ENCODE measurements around the gene THPO. TPM values are rescaled to one million over a fixed set of nuclear protein-coding genes. Genes with fewer than 3 reads are reported as not detected.

THPO gene
- total RNA-seq, 2 donors from 2014 or later: 0.17 TPM; not detected in 1

DNA sequence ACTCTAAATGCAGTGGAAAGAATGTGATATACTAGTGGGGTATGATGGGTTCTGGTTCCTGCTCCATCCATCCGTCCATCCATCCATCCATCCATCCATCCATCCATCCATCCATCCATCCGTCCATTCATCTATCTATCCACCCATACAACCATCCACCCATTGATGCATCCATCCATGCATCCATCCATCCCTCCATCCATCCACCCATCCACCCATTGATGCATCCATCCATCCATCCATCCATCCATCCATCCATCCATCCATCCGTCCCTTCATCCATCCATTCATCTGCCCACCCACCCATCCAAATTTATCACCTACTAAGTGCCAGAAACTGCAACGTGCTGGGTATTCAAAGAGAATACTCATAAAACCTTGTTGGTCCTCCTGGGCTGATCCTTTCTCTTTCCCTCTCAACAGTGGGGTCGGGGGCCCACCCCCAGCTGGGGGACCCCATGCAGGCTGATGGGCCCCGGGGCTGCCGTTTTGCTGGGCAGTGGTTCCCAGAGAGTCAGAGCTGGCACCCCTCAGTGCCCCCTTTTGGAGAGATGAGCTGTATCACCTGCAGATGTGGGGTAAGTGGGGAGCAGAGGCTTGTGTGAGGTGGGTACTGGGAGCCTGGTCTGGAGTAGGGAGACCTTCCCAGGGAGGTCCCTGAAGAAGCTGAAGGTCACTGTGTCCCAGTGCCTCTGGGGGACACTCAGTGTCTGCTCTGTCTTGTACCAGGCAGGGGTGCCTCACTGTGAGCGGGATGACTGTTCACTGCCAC, 10.3 kb upstream of the THPO start:
- Histone ChIP-seq H3K27ac (no peak overlapping the region), H3K27me3 (no peaks in the 10 kb centered on the region), H3K9me3 (no peaks in the 10 kb centered on the region), H3K4me1 (no peaks in the 10 kb centered on the region), H3K9ac (ENCODE audit: low read depth in 2 of 2, low read length in 2 of 2) (no peak overlapping the region), H3K4me3 (no peak overlapping the region), H3K36me3 (no peaks in the 10 kb centered on the region)
- intact Hi-C loops (cut with DNase I): no loop called here
- TF ChIP-seq, protein P1, sequence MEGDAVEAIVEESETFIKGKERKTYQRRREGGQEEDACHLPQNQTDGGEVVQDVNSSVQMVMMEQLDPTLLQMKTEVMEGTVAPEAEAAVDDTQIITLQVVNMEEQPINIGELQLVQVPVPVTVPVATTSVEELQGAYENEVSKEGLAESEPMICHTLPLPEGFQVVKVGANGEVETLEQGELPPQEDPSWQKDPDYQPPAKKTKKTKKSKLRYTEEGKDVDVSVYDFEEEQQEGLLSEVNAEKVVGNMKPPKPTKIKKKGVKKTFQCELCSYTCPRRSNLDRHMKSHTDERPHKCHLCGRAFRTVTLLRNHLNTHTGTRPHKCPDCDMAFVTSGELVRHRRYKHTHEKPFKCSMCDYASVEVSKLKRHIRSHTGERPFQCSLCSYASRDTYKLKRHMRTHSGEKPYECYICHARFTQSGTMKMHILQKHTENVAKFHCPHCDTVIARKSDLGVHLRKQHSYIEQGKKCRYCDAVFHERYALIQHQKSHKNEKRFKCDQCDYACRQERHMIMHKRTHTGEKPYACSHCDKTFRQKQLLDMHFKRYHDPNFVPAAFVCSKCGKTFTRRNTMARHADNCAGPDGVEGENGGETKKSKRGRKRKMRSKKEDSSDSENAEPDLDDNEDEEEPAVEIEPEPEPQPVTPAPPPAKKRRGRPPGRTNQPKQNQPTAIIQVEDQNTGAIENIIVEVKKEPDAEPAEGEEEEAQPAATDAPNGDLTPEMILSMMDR (IDR thresholded peaks at IDR 0.05): no peak
- no peak for DNase-seq

GRCh38 chr3:184387174-184387714, 9.2 kb upstream of the THPO start:
- DNase-seq: no peak
- no peaks in the 10 kb centered on the region for H3K36me3 ChIP-seq
- TF ChIP-seq, protein P1 (IDR thresholded peaks at IDR 0.05): no peak
- H3K27ac ChIP-seq: no peak overlapping the region
- H3K9ac ChIP-seq (ENCODE audit: low read depth in 2 of 2, low read length in 2 of 2): no peak overlapping the region
- H3K9me3 ChIP-seq: no peaks in the 10 kb centered on the region
- H3K4me3 ChIP-seq: no peak overlapping the region
- H3K27me3 ChIP-seq: peaks cover 2% of the 10 kb centered on the region
- intact Hi-C loops (cut with DNase I): no loop called here
- H3K4me1 ChIP-seq: no peaks in the 10 kb centered on the region

DNA sequence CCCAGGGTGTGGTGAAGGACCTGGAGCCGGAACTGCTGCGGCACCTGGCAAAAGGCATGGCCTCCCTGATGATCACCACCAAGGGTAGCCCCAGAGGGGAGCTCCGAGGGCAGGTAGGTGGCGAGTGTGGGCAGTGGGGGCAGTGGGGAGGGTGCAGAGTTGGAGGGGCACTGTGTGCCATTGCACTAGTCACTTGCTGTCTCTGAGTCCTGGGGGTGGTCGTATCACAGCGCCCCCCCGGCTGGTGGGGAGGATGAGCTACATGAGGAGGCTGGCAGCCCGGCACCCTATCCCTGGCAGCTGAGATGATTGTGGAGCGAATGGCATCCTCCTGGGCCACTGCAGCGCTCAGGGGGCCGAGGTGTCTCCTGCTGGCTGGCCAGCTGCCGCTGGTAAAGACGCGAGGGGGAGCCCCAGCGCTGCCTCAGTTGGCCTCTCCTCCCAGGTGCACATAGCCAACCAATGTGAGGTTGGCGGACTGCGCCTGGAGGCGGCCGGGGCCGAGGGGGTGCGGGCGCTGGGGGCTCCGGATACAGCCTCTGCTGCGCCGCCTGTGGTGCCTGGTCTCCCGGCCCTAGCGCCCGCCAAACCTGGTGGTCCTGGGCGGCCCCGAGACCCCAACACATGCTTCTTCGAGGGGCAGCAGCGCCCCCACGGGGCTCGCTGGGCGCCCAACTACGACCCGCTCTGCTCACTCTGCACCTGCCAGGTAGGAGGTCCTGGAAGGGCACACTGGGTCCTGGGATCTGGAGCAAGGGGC, 8.2 kb upstream of the THPO start:
- TF ChIP-seq, protein P1 (IDR thresholded peaks at IDR 0.05): no peak
- Histone ChIP-seq H3K9ac (ENCODE audit: low read depth in 2 of 2, low read length in 2 of 2) (no peak overlapping the region), H3K27me3 (peaks cover 12% of the 10 kb centered on the region), H3K4me3 (no peak overlapping the region), H3K9me3 (no peaks in the 10 kb centered on the region), H3K27ac (no peak overlapping the region), H3K4me1 (peaks cover 1% of the 10 kb centered on the region), H3K36me3 (no peaks in the 10 kb centered on the region)
- intact Hi-C loops (cut with DNase I): no loop called here
- DNase-seq: no peak

GRCh38 chr3:184384856-184385422, 6.9 kb upstream of the THPO start:
- H3K9ac ChIP-seq (ENCODE audit: low read depth in 2 of 2, low read length in 2 of 2): no peak overlapping the region
- H3K27ac ChIP-seq: no peak overlapping the region
- no peak for DNase-seq
- H3K36me3 ChIP-seq: no peaks in the 10 kb centered on the region
- H3K4me1 ChIP-seq: peaks cover 9% of the 10 kb centered on the region
- intact Hi-C loops (cut with DNase I): no loop called here
- TF ChIP-seq, protein P1 (IDR thresholded peaks at IDR 0.05): no peak
- H3K27me3 ChIP-seq: peaks cover 20% of the 10 kb centered on the region
- no peak overlapping the region for H3K4me3 ChIP-seq
- no peaks in the 10 kb centered on the region for H3K9me3 ChIP-seq

DNA sequence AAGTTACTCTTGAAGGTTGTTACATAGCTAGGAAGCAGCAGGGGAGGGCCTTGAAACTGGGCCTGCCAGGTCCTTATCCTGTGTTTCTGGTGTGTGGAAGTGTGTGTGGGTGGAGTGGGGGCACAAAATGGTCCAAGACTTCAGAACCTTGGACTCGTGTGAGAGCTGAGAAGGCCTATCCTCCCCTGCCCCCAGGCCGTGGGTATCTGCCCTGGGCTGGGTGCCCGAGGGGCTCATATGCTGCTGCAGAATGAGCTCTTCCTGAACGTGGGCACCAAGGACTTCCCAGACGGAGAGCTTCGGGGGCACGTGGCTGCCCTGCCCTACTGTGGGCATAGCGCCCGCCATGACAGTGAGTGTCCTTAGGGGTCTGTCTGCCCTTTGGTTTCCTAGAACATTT, 6.3 kb upstream of the THPO start:
- no peak overlapping the region for H3K4me3 ChIP-seq
- H3K9ac ChIP-seq (ENCODE audit: low read depth in 2 of 2, low read length in 2 of 2): no peak overlapping the region
- H3K4me1 ChIP-seq: peaks cover 9% of the 10 kb centered on the region
- peaks cover 25% of the 10 kb centered on the region for H3K27me3 ChIP-seq
- H3K9me3 ChIP-seq: no peaks in the 10 kb centered on the region
- no peak for DNase-seq
- intact Hi-C loops (cut with DNase I): no loop called here
- H3K36me3 ChIP-seq: no peaks in the 10 kb centered on the region
- no peak overlapping the region for H3K27ac ChIP-seq
- TF ChIP-seq, protein P1 (IDR thresholded peaks at IDR 0.05): no peak

All from colonic mucosa (tissue), 4 donors.